Measurements from ENCODE around the gene CDC27.
"Not testable (repeated sequence)": the region's sequence is repeated elsewhere in the genome, so short reads cannot be mapped to it uniquely, and the experiment has no call there.

GRCh38 chr17:47168896-47169295 lies 20.2 kb downstream of the CDC27 start:
- TF ChIP-seq POLR2AphosphoS5, POLR2A, SPI1, POU2F2, TAF1 (IDR thresholded peaks at IDR 0.05; ENCODE audit: low read depth, low read length): not testable (repeated sequence)

Data from GM12891 (cell line).